Measurements from ENCODE around the gene UPF2. TPM values are rescaled to one million over a fixed set of nuclear protein-coding genes. Genes with fewer than 3 reads are reported as not detected.

The UPF2 gene
- total and polyA plus RNA-seq, 2 of the 13 experiments (the other 11 are each of a cell fraction or from before 2014, with no cell fraction given): 6.2 to 14.5 TPM

GRCh38 chr10:12042409-12042796 lies 206 bp downstream of the UPF2 start (continued):
- TF ChIP-seq HNF1A (IDR thresholded peaks at IDR 0.05; ENCODE audit: low read depth) (no peak), HNF1A (CRISPR knock-in tag; IDR thresholded peaks at IDR 0.05; ENCODE audit: borderline replicate concordance) (no peak), ZNF646 (CRISPR knock-in tag; IDR thresholded peaks at IDR 0.05) (no peak), CCAR2 (optimal IDR thresholded peaks at IDR 0.05; ENCODE audit: low read depth, low read length) (no peak), ZNF18 (CRISPR knock-in tag; IDR thresholded peaks at IDR 0.05; ENCODE audit: insufficient replicate concordance) (no peak), ZNF232 (CRISPR knock-in tag; IDR thresholded peaks at IDR 0.05; ENCODE audit: borderline replicate concordance) (no peak), U2AF2 (IDR thresholded peaks at IDR 0.05; ENCODE audit: low read depth, low read length) (no peak), ZNF589 (CRISPR knock-in tag; conservative IDR thresholded peaks at IDR 0.05) (no peak), KLF13 (CRISPR knock-in tag; IDR thresholded peaks at IDR 0.05) (0 out of 2 replicates have a peak, but pooled peaks have one; percentile 14), ZNF280D (CRISPR knock-in tag; IDR thresholded peaks at IDR 0.05) (no peak), ZNF382 (CRISPR knock-in tag; IDR thresholded peaks at IDR 0.05; ENCODE audit: borderline replicate concordance) (no peak), RNF2 (conservative IDR thresholded peaks at IDR 0.05; ENCODE audit: low read depth) (no peak), PPARG (CRISPR knock-in tag; conservative IDR thresholded peaks at IDR 0.05) (no peak), SRSF1 (optimal IDR thresholded peaks at IDR 0.05; ENCODE audit: low read depth, low read length) (no peak), GLI4 (CRISPR knock-in tag; IDR thresholded peaks at IDR 0.05; ENCODE audit: borderline replicate concordance) (no peak)
